ENCODE results near the gene SOX6. TPM values are rescaled to one million over a fixed set of nuclear protein-coding genes. Genes with fewer than 3 reads are reported as not detected.

The SOX6 gene
- total and polyA plus RNA-seq, 2 of the 13 experiments (the other 11 are each of a cell fraction or from before 2014, with no cell fraction given), result 2.6 to 11.2 TPM

DNA sequence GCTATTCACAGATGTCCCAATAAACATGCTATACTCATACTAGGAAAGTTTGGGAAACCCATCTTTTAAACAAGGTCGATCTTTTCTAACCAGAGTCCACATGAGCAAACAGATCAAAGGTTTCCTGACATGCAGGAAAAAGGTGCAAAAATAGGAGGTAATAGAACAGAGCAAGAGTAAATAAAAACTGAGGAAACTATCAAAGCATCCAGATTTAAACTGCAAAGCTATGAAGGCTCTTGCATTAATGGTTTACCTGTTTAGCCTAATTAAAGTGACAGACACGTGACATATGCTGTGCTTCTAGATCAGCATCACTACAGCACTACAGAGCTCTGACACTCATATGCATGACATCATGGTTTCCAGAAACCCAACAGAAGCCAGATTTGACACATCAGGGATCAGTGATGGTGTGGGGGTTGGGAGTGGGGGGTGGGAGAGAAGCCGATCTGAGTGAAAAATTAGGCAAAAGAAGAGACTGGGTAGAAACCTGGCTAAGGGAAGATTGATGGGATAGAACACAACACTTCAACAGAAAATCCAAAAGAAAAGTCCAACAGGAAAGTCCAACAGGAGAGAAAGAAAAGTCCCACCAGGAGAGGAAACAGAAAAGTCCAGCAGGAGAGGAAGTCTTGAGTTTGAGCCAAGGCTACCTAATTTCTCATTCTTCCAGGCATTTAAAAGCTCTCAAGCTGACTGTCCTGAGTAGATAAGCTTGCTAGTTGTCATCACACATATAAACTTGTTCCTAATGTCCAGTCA lies 262.3 kb downstream of the SOX6 start (continued):
- TF ChIP-seq, protein P1, sequence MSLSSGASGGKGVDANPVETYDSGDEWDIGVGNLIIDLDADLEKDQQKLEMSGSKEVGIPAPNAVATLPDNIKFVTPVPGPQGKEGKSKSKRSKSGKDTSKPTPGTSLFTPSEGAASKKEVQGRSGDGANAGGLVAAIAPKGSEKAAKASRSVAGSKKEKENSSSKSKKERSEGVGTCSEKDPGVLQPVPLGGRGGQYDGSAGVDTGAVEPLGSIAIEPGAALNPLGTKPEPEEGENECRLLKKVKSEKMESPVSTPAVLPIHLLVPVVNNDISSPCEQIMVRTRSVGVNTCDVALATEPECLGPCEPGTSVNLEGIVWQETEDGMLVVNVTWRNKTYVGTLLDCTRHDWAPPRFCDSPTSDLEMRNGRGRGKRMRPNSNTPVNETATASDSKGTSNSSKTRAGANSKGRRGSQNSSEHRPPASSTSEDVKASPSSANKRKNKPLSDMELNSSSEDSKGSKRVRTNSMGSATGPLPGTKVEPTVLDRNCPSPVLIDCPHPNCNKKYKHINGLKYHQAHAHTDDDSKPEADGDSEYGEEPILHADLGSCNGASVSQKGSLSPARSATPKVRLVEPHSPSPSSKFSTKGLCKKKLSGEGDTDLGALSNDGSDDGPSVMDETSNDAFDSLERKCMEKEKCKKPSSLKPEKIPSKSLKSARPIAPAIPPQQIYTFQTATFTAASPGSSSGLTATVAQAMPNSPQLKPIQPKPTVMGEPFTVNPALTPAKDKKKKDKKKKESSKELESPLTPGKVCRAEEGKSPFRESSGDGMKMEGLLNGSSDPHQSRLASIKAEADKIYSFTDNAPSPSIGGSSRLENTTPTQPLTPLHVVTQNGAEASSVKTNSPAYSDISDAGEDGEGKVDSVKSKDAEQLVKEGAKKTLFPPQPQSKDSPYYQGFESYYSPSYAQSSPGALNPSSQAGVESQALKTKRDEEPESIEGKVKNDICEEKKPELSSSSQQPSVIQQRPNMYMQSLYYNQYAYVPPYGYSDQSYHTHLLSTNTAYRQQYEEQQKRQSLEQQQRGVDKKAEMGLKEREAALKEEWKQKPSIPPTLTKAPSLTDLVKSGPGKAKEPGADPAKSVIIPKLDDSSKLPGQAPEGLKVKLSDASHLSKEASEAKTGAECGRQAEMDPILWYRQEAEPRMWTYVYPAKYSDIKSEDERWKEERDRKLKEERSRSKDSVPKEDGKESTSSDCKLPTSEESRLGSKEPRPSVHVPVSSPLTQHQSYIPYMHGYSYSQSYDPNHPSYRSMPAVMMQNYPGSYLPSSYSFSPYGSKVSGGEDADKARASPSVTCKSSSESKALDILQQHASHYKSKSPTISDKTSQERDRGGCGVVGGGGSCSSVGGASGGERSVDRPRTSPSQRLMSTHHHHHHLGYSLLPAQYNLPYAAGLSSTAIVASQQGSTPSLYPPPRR (CRISPR knock-in tag; IDR thresholded peaks at IDR 0.05; ENCODE audit: borderline replicate concordance), result peak; percentile 53; the same call in 1 of the 2 replicates
- TF ChIP-seq SOX13 (IDR thresholded peaks at IDR 0.05), result no peak
- peak in 1 of 2 experiments; percentile 14; a peak in 1 of 4 replicates for TF ChIP-seq SOX13 (CRISPR knock-in tag; conservative IDR thresholded peaks at IDR 0.05 in 1 of 2, IDR thresholded peaks at IDR 0.05 in 1 of 2)
- 0 out of 2 replicates have a peak, but pooled peaks have one; percentile 35 for TF ChIP-seq ARNTL (CRISPR knock-in tag; IDR thresholded peaks at IDR 0.05)
- TF ChIP-seq ZNF460 (CRISPR knock-in tag; IDR thresholded peaks at IDR 0.05; ENCODE audit: borderline replicate concordance), result no peak
- TF ChIP-seq, protein P2, sequence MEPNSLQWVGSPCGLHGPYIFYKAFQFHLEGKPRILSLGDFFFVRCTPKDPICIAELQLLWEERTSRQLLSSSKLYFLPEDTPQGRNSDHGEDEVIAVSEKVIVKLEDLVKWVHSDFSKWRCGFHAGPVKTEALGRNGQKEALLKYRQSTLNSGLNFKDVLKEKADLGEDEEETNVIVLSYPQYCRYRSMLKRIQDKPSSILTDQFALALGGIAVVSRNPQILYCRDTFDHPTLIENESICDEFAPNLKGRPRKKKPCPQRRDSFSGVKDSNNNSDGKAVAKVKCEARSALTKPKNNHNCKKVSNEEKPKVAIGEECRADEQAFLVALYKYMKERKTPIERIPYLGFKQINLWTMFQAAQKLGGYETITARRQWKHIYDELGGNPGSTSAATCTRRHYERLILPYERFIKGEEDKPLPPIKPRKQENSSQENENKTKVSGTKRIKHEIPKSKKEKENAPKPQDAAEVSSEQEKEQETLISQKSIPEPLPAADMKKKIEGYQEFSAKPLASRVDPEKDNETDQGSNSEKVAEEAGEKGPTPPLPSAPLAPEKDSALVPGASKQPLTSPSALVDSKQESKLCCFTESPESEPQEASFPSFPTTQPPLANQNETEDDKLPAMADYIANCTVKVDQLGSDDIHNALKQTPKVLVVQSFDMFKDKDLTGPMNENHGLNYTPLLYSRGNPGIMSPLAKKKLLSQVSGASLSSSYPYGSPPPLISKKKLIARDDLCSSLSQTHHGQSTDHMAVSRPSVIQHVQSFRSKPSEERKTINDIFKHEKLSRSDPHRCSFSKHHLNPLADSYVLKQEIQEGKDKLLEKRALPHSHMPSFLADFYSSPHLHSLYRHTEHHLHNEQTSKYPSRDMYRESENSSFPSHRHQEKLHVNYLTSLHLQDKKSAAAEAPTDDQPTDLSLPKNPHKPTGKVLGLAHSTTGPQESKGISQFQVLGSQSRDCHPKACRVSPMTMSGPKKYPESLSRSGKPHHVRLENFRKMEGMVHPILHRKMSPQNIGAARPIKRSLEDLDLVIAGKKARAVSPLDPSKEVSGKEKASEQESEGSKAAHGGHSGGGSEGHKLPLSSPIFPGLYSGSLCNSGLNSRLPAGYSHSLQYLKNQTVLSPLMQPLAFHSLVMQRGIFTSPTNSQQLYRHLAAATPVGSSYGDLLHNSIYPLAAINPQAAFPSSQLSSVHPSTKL (CRISPR knock-in tag; IDR thresholded peaks at IDR 0.05), result peak; percentile 60; the same call in 1 of the 2 replicates
- TF ChIP-seq FOXP1 (IDR thresholded peaks at IDR 0.05), result no peak
- TF ChIP-seq FOXP1 (CRISPR knock-in tag; IDR thresholded peaks at IDR 0.05), result peak; percentile 51; the same call in 1 of the 2 replicates
- TF ChIP-seq, protein P3, sequence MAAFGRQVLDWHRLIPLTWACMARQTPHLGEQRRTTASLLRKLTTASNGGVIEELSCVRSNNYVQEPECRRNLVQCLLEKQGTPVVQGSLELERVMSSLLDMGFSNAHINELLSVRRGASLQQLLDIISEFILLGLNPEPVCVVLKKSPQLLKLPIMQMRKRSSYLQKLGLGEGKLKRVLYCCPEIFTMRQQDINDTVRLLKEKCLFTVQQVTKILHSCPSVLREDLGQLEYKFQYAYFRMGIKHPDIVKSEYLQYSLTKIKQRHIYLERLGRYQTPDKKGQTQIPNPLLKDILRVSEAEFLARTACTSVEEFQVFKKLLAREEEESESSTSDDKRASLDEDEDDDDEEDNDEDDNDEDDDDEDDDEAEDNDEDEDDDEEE (CRISPR knock-in tag; IDR thresholded peaks at IDR 0.05), result no peak
- TF ChIP-seq HNF4A (CRISPR knock-in tag; IDR thresholded peaks at IDR 0.05), result peak; percentile 85
- no peak for TF ChIP-seq TARDBP (CRISPR knock-in tag; IDR thresholded peaks at IDR 0.05)
- peak; percentile 64 for TF ChIP-seq FOXA3 (CRISPR knock-in tag; IDR thresholded peaks at IDR 0.05)
- TF ChIP-seq TCF12 (IDR thresholded peaks at IDR 0.05), result no peak
- no peak for TF ChIP-seq TCF12 (CRISPR knock-in tag; IDR thresholded peaks at IDR 0.05)
- no peak for TF ChIP-seq SNRNP70 (IDR thresholded peaks at IDR 0.05; ENCODE audit: low read depth, low read length)
- no peak for TF ChIP-seq ZNF615 (CRISPR knock-in tag; IDR thresholded peaks at IDR 0.05; ENCODE audit: borderline replicate concordance)
- TF ChIP-seq ATF7 (IDR thresholded peaks at IDR 0.05), result peak; percentile 74
- no peak for TF ChIP-seq ATF7 (CRISPR knock-in tag; IDR thresholded peaks at IDR 0.05)
- no peak for TF ChIP-seq ZNF780A (CRISPR knock-in tag; IDR thresholded peaks at IDR 0.05)
- no peak for TF ChIP-seq HNRNPUL1 (IDR thresholded peaks at IDR 0.05; ENCODE audit: low read depth, low read length)
- TF ChIP-seq ZMYM4 (CRISPR knock-in tag; IDR thresholded peaks at IDR 0.05), result peak; percentile 46; the same call in 1 of the 2 replicates
